PFSK-1 (cell line): ENCODE data around the gene MEIOSIN.

Experiments used
- FOXP2 ChIP-seq: optimal IDR thresholded peaks from 2 replicates; pipeline ENCODE3; 2011; ENCODE audit warnings: borderline replicate concordance, control low read depth, inconsistent platforms; ENCODE audit not compliant: insufficient read depth; ENCODE audit errors: extremely low read length, extremely low read depth
- POLR2AphosphoS5 ChIP-seq: IDR thresholded peaks from 2 replicates; pipeline ENCODE4 v1.6.1; 2012; ENCODE audit warnings: low read depth, mild to moderate bottlenecking, control low read depth, low read length, moderate library complexity
- SIN3A ChIP-seq: IDR thresholded peaks from 2 replicates; pipeline ENCODE4 v1.6.1; 2012; ENCODE audit warnings: mild to moderate bottlenecking, low read length, moderate library complexity, borderline replicate concordance; ENCODE audit not compliant: insufficient read depth
- TAF1 ChIP-seq: IDR thresholded peaks from 2 replicates; pipeline ENCODE4 v1.6.1; 2012; ENCODE audit warnings: low read length, control low read depth, borderline replicate concordance; ENCODE audit not compliant: insufficient read depth
- TF ChIP-seq, protein P1 (sequence below), 2 experiments: IDR thresholded peaks; 2 replicates each; pipeline versions ENCODE4 v1.6.1 to v1.8.0; 2011 to 2012; ENCODE audit warnings: low read depth in 2 of 2, low read length in 2 of 2, control low read depth in 1 of 2, inconsistent platforms in 1 of 2, mild to moderate bottlenecking in 1 of 2, moderate library complexity in 1 of 2; ENCODE audit not compliant: insufficient read depth in 1 of 2

Gene MEIOSIN

DNA sequence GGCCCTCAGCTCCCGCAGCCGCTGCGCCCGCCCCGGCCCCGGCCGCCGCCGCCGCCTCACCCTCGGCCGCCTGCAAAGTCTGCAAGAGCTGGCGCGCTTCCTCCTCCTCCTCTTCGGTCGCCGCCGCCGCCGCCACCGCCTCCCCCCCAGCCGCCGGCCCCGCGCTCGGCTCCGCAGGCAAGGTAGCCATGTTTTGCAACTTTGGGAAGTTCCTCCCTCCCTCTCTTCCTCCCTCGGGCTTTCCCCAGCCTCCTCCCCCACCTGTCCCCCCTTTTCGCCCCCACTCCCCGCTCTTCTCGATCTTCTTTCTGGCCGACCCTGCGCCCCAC, 35.4 kb downstream of the MEIOSIN start:
- no peak for TF ChIP-seq TAF1
- no peak for TF ChIP-seq FOXP2
- TF ChIP-seq SIN3A = no peak
- TF ChIP-seq POLR2AphosphoS5 = no peak
- TF ChIP-seq, protein P1, sequence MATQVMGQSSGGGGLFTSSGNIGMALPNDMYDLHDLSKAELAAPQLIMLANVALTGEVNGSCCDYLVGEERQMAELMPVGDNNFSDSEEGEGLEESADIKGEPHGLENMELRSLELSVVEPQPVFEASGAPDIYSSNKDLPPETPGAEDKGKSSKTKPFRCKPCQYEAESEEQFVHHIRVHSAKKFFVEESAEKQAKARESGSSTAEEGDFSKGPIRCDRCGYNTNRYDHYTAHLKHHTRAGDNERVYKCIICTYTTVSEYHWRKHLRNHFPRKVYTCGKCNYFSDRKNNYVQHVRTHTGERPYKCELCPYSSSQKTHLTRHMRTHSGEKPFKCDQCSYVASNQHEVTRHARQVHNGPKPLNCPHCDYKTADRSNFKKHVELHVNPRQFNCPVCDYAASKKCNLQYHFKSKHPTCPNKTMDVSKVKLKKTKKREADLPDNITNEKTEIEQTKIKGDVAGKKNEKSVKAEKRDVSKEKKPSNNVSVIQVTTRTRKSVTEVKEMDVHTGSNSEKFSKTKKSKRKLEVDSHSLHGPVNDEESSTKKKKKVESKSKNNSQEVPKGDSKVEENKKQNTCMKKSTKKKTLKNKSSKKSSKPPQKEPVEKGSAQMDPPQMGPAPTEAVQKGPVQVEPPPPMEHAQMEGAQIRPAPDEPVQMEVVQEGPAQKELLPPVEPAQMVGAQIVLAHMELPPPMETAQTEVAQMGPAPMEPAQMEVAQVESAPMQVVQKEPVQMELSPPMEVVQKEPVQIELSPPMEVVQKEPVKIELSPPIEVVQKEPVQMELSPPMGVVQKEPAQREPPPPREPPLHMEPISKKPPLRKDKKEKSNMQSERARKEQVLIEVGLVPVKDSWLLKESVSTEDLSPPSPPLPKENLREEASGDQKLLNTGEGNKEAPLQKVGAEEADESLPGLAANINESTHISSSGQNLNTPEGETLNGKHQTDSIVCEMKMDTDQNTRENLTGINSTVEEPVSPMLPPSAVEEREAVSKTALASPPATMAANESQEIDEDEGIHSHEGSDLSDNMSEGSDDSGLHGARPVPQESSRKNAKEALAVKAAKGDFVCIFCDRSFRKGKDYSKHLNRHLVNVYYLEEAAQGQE (IDR thresholded peaks at IDR 0.05; ENCODE audit: insufficient read depth in 1 of 2, low read depth in 2 of 2, low read length in 2 of 2) = no peak

DNA sequence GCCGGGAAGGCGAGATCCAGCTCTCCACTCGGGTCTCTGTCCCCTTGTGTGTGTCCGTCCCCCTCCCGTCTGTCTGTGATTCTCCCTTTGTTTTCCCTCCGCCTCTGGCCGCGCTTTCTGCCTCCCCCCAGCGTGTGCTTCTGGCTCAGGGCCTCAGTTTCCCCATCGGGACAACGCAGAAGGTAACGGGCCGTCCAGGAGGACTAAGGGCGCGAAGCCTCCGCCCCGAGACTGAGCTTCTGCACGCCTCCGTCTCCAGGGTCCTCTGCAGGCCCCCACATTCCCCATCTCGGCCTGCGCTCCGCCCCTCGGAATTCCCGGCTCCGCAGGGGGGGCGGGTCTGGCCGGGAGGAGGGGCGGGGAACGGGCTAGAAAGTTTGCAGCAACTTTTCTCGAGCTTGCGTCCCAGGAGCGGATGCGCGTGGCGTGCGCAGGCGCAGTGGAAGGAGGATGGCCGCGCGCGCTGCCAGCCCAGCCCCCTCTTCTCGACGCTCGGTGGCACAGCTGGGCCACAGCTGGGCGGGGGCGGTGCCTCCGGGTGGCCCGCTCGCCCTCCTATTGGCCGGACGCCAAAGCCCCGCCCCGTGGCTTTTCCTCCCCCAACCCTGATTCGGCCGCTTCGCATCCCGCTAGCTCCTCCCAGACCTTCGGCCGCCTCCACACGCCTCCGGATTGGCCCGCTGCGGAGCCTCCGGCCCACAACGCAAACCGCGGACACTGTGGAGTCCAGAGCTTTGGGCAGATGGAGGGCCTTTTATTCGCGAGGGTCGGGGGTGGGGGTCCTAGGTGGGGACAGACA, 35.9 kb downstream of the MEIOSIN start, which contains the start of gene SIX5:
Gene SIX5 (minus strand): TSS at position 269 of the 799 bp plus-strand sequence. CDS start 408 bp downstream, outside the sequence.
- peak; percentile 97; the same call in 1 of the 2 replicates for TF ChIP-seq SIN3A
- peak; percentile 70; the same call in 1 of the 2 replicates for TF ChIP-seq TAF1
- TF ChIP-seq FOXP2 = no peak
- TF ChIP-seq, protein P1 (IDR thresholded peaks at IDR 0.05; ENCODE audit: insufficient read depth in 1 of 2, low read depth in 2 of 2, low read length in 2 of 2) = peak; percentile 12 to 43; a peak in 1 of 4 replicates
- TF ChIP-seq POLR2AphosphoS5 = peak; percentile 31; the same call in 1 of the 2 replicates

- no peak for TF ChIP-seq POLR2AphosphoS5
- TF ChIP-seq SIN3A = no peak
- TF ChIP-seq, protein P1 (IDR thresholded peaks at IDR 0.05; ENCODE audit: insufficient read depth in 1 of 2, low read depth in 2 of 2, low read length in 2 of 2) = no peak
- no peak for TF ChIP-seq FOXP2
- TF ChIP-seq TAF1 = no peak
These were observed 36.6 kb downstream of the MEIOSIN start for GRCh38 chr19:45769821-45770191.

- no peak for TF ChIP-seq TAF1
- TF ChIP-seq POLR2AphosphoS5 = peak; percentile 93
- 0 out of 2 replicates have a peak, but pooled peaks have one; percentile 12 for TF ChIP-seq SIN3A
These were observed 37.2 kb downstream of the MEIOSIN start for GRCh38 chr19:45770192-45771101.

GRCh38 chr19:45771311-45771933, 38.2 kb downstream of the MEIOSIN start:
- TF ChIP-seq SIN3A = no peak
- TF ChIP-seq, protein P1 (IDR thresholded peaks at IDR 0.05; ENCODE audit: insufficient read depth in 1 of 2, low read depth in 2 of 2, low read length in 2 of 2) = no peak
- TF ChIP-seq FOXP2 = no peak
- no peak; the same call in 1 of the 2 replicates for TF ChIP-seq POLR2AphosphoS5
- no peak for TF ChIP-seq TAF1
